PC-3 (cell line): ENCODE measurements around the gene CHTOP. TPM values are rescaled to one million over a fixed set of nuclear protein-coding genes. Genes with fewer than 3 reads are reported as not detected.
A peak's percentile ranks its signal among the peaks of the same experiment; 100 is the strongest.

Experiments
- ATAC-seq: fragments of 200-7000 bp; cut with Tn5 transposase; 2 replicates; pipeline ENCODE4 v1.9.1; 2020; ENCODE audit warnings: mild to moderate bottlenecking, moderate library complexity
- BruUV-seq: library from RNA; stranded (reverse); fragments of 400-500 nt; replicated peaks from 2 replicates; lab custom pipeline; 2021; lab: Mats Ljungman, UMichigan
- CTCF ChIA-PET: fragments of 300-600 bp; sonication (Branson Sonifier 250); formaldehyde crosslinking; loops from one replicate; lab custom pipeline; 2022; ENCODE audit warnings: antibody characterized with exemption; lab: Charles Lee
- POLR2A ChIA-PET: fragments of 300-600 bp; sonication (Branson Sonifier 250); formaldehyde crosslinking; loops from one replicate; lab custom pipeline; 2022; ENCODE audit warnings: antibody characterized with exemption; ENCODE audit not compliant: unreplicated experiment; lab: Charles Lee
- DNase-seq: peaks from one replicate; pipeline ENCODE4 v3.0.0-alpha.2; 2015
- H2AFZ ChIP-seq: fragments of 300-600 bp; sonication (generic); 2 replicates; pipeline ENCODE4 v1.6.0; 2016; ENCODE audit warnings: antibody characterized with exemption, low read length
- H3F3A ChIP-seq: fragments of 300-600 bp; sonication (generic); one replicate; pipeline ENCODE4 v1.6.0; 2017; ENCODE audit warnings: antibody characterized with exemption, low read length, control low read depth, mild to moderate bottlenecking; ENCODE audit not compliant: unreplicated experiment
- H3K27ac ChIP-seq: fragments of 300-600 bp; sonication (generic); 2 replicates; pipeline ENCODE4 v1.5.1; 2016; ENCODE audit warnings: mild to moderate bottlenecking, low read length
- H3K27me3 ChIP-seq: fragments of 300-600 bp; sonication (generic); 2 replicates; pipeline ENCODE4 v1.6.1; 2016; ENCODE audit warnings: low read length, mixed read lengths
- H3K36me3 ChIP-seq: fragments of 300-600 bp; sonication (generic); 2 replicates; pipeline ENCODE4 v1.6.1; 2016; ENCODE audit warnings: low read depth, mixed run types, low read length, mixed read lengths
- H3K4me1 ChIP-seq: fragments of 300-600 bp; sonication (generic); 2 replicates; pipeline ENCODE4 v1.5.1; 2016; ENCODE audit warnings: low read length; ENCODE audit not compliant: insufficient read depth
- H3K4me2 ChIP-seq: fragments of 300-600 bp; sonication (generic); 2 replicates; pipeline ENCODE4 v1.6.0; 2016; ENCODE audit warnings: low read length
- H3K4me3 ChIP-seq: fragments of 300-600 bp; sonication (generic); 2 replicates; pipeline ENCODE4 v1.5.1; 2016; ENCODE audit warnings: mild to moderate bottlenecking, low read length, mixed read lengths
- H3K79me2 ChIP-seq: fragments of 300-600 bp; sonication (generic); 2 replicates; pipeline ENCODE4 v1.6.1; 2017; ENCODE audit warnings: low read length, mixed read lengths
- H3K9ac ChIP-seq: fragments of 300-600 bp; sonication (generic); 2 replicates; pipeline ENCODE4 v1.6.0; 2016; ENCODE audit warnings: mild to moderate bottlenecking, low read length
- H3K9me2 ChIP-seq: fragments of 300-600 bp; sonication (generic); replicated peaks from 2 replicates; pipeline ENCODE4 v1.6.1; 2016; ENCODE audit warnings: mixed run types, low read length, mixed read lengths
- H3K9me3 ChIP-seq: fragments of 300-600 bp; sonication (generic); 2 replicates; pipeline ENCODE4 v1.6.1; 2016; ENCODE audit warnings: low read length, mixed read lengths
- H4K20me1 ChIP-seq: fragments of 300-600 bp; sonication (generic); 2 replicates; pipeline ENCODE4 v1.6.1; 2016; ENCODE audit warnings: low read length, mixed read lengths
- CTCF ChIP-seq: fragments of 300-600 bp; sonication (generic); conservative IDR thresholded peaks from 2 replicates; pipeline ENCODE4 v1.5.1; 2017; ENCODE audit warnings: antibody characterized with exemption, low read depth, mild to moderate bottlenecking, low read length
- EZH2 ChIP-seq: fragments of 300-600 bp; sonication (generic); IDR thresholded peaks from one replicate; pipeline ENCODE4 v1.6.1; 2017; ENCODE audit warnings: antibody characterized with exemption, mild to moderate bottlenecking, low read length; ENCODE audit not compliant: unreplicated experiment
- EZH2phosphoT487 ChIP-seq: fragments of 300-600 bp; sonication (generic); IDR thresholded peaks from 2 replicates; pipeline ENCODE4 v1.6.1; 2018; ENCODE audit warnings: mild to moderate bottlenecking, antibody characterized with exemption, low read length, borderline replicate concordance
- intact Hi-C: fragments of 100-400 bp; cut with micrococcal nuclease; formaldehyde crosslinking; loops from 2 replicates; pipeline ENCODE4 v1.9.0; 2023
- total RNA-seq: library from RNA; depleted of rRNA; stranded (reverse); fragments of >200 nt; gene quantifications from 2 replicates; pipeline ENCODE4 v1.2.3, GENCODE V29; 2014

CHTOP gene
- total RNA-seq, 1 experiment from 2014 or later, result 101 TPM

DNA sequence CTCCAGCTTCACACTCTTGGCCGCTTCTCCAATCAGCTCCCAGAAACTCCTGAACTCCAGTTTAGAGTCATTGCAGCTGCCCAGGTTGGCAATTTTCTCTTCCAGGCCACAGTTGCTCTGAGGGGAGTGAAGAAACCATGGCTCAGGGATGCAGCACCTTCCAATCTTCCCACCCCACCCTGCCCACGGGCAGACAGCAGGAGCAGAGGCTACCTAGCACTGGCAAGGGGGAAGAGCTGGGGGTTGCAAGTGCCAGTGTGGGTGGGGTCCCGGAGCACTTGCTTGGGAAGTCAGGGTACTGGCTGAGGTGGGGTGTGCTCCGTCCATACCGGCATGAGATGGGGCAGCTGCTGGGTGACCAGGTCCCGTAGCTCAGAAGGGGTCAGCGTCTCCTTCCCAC is 19.0 kb upstream of the CHTOP start:
- no peak for TF ChIP-seq CTCF
- no peak for TF ChIP-seq EZH2
- no peak for TF ChIP-seq EZH2phosphoT487
- no peaks in the 10 kb centered on the region for H3K27me3 ChIP-seq
- peak overlapping the region; percentile 81 for H3K4me2 ChIP-seq
- H4K20me1 ChIP-seq, result no peaks in the 10 kb centered on the region
- H2AFZ ChIP-seq, result no peak overlapping the region
- peaks cover 19% of the 10 kb centered on the region for H3F3A ChIP-seq
- no TSS peak for BruUV-seq
- ChIA-PET POLR2A (interaction anchor here (1.2 to 1.3 kb wide), 3 partner anchors 12 to 43 kb away, joined by 3 to 7 read pairs (median 3); partner anchors contain the start of genes CHTOP and S100A13), CTCF (interaction anchor here (0.9 to 1.5 kb wide), 3 partner anchors 19 to 104 kb away, joined by 3 to 5 read pairs (median 3); partner anchors contain the start of gene CHTOP)
- DNase-seq, result no peak
- no peak overlapping the region for H3K27ac ChIP-seq
- intact Hi-C loops, result no loop called here
- peaks cover 62% of the 10 kb centered on the region for H3K4me1 ChIP-seq
- peak overlapping the region; percentile 70 for H3K4me3 ChIP-seq
- ATAC-seq, result no peak
- no peaks in the 10 kb centered on the region for H3K9me3 ChIP-seq
- no peaks in the 10 kb centered on the region for H3K9me2 ChIP-seq
- H3K79me2 ChIP-seq, result peaks cover 69% of the 10 kb centered on the region
- no peak overlapping the region; the same call in 1 of the 2 replicates for H3K9ac ChIP-seq
- H3K36me3 ChIP-seq, result peaks cover 11% of the 10 kb centered on the region

- CTCF ChIA-PET, result interaction anchor here (1.3 to 1.5 kb wide), 3 partner anchors 43 to 82 kb away, joined by 3 to 6 read pairs (median 5); no protein-coding TSS in a partner anchor
Measured at GRCh38 chr1:153615406-153615805, 18.5 kb upstream of the CHTOP start.

More at GRCh38 chr1:153615406-153615805, 18.5 kb upstream of the CHTOP start:
- intact Hi-C loops, result no loop called here
- Histone ChIP-seq H3K4me3 (peak overlapping the region; percentile 70), H3K9me3 (no peaks in the 10 kb centered on the region), H3K4me2 (peak overlapping the region; percentile 81), H3K9me2 (no peaks in the 10 kb centered on the region), H3F3A (peaks cover 16% of the 10 kb centered on the region), H3K4me1 (peaks cover 57% of the 10 kb centered on the region), H3K36me3 (peaks cover 13% of the 10 kb centered on the region), H3K27me3 (no peaks in the 10 kb centered on the region), H3K27ac (peak overlapping the region; percentile 87), H2AFZ (no peak overlapping the region), H3K9ac (peak overlapping the region; percentile 67), H3K79me2 (peaks cover 64% of the 10 kb centered on the region), H4K20me1 (no peaks in the 10 kb centered on the region)
- no peak for TF ChIP-seq EZH2phosphoT487
- TF ChIP-seq EZH2, result no peak
- no peak for TF ChIP-seq CTCF
- no peak for DNase-seq
- POLR2A ChIA-PET, result interaction anchor here (1.2 kb wide), 1 partner anchor 43 kb away, joined by 3 read pairs; no protein-coding TSS in a partner anchor
- ATAC-seq, result no peak
- BruUV-seq, result no TSS peak
